ENCODE measurements around the gene CTNND2.

The CTNND2 gene

GRCh38 chr5:11514705-11515432 is 389.4 kb downstream of the CTNND2 start:
- POLR2A ChIA-PET, result no interaction called here
- DNase-seq (ENCODE audit: extremely low spot score), result no peak
- TF ChIP-seq L3MBTL2 (conservative IDR thresholded peaks at IDR 0.05), result no peak
- TF ChIP-seq SP1 (IDR thresholded peaks at IDR 0.05), result no peak
- TF ChIP-seq ELF4 (IDR thresholded peaks at IDR 0.05), result no peak
- no peak for TF ChIP-seq ZNF384 (IDR thresholded peaks at IDR 0.05)
- no peak for TF ChIP-seq FOXA1 (IDR thresholded peaks at IDR 0.05)
- TF ChIP-seq SUZ12 (IDR thresholded peaks at IDR 0.05), result no peak
- no peak for TF ChIP-seq TARDBP (IDR thresholded peaks at IDR 0.05)
- no peak for TF ChIP-seq FOXM1 (IDR thresholded peaks at IDR 0.05; ENCODE audit: borderline replicate concordance)
- TF ChIP-seq HDGF (IDR thresholded peaks at IDR 0.05; ENCODE audit: borderline replicate concordance), result no peak
- CTCF ChIA-PET, result no interaction called here

GRCh38 chr5:11511878-11512277 is 392.4 kb downstream of the CTNND2 start:
- POLR2A ChIA-PET, result no interaction called here
- DNase-seq (ENCODE audit: extremely low spot score), result no peak
- TF ChIP-seq LEF1 (IDR thresholded peaks at IDR 0.05; ENCODE audit: borderline replicate concordance) (no peak), L3MBTL2 (conservative IDR thresholded peaks at IDR 0.05) (no peak), CTBP1 (IDR thresholded peaks at IDR 0.05; ENCODE audit: borderline replicate concordance) (no peak), ELF4 (IDR thresholded peaks at IDR 0.05) (no peak), FOXK2 (IDR thresholded peaks at IDR 0.05) (no peak), SP1 (IDR thresholded peaks at IDR 0.05) (no peak), BHLHE40 (IDR thresholded peaks at IDR 0.05; ENCODE audit: borderline replicate concordance) (no peak), SUZ12 (IDR thresholded peaks at IDR 0.05) (no peak), FOXA1 (IDR thresholded peaks at IDR 0.05) (no peak), TARDBP (IDR thresholded peaks at IDR 0.05) (no peak), ARNT (IDR thresholded peaks at IDR 0.05) (no peak)
- CTCF ChIA-PET, result no interaction called here

GRCh38 chr5:11510889-11511288 is 393.4 kb downstream of the CTNND2 start:
- CTCF ChIA-PET, result interaction anchor here (0.6 kb wide), 1 partner anchor 13 kb away, joined by 3 read pairs; no protein-coding TSS in a partner anchor
- TF ChIP-seq FOXA1 (IDR thresholded peaks at IDR 0.05), result no peak
- TF ChIP-seq SUZ12 (IDR thresholded peaks at IDR 0.05), result no peak
- TF ChIP-seq L3MBTL2 (conservative IDR thresholded peaks at IDR 0.05), result no peak
- TF ChIP-seq ELF4 (IDR thresholded peaks at IDR 0.05), result no peak
- TF ChIP-seq FOXM1 (IDR thresholded peaks at IDR 0.05; ENCODE audit: borderline replicate concordance), result no peak
- TF ChIP-seq LEF1 (IDR thresholded peaks at IDR 0.05; ENCODE audit: borderline replicate concordance), result no peak
- no peak for TF ChIP-seq BHLHE40 (IDR thresholded peaks at IDR 0.05; ENCODE audit: borderline replicate concordance)
- TF ChIP-seq PKNOX1 (IDR thresholded peaks at IDR 0.05), result no peak
- no peak for TF ChIP-seq SP1 (IDR thresholded peaks at IDR 0.05)
- TF ChIP-seq ARNT (IDR thresholded peaks at IDR 0.05), result no peak
- no peak for TF ChIP-seq TARDBP (IDR thresholded peaks at IDR 0.05)
- TF ChIP-seq ZNF384 (IDR thresholded peaks at IDR 0.05), result no peak
- TF ChIP-seq NFRKB (IDR thresholded peaks at IDR 0.05), result no peak
- no peak for TF ChIP-seq CTBP1 (IDR thresholded peaks at IDR 0.05; ENCODE audit: borderline replicate concordance)
- no peak for DNase-seq (ENCODE audit: extremely low spot score)
- POLR2A ChIA-PET, result no interaction called here

- CTCF ChIA-PET, result no interaction called here
- POLR2A ChIA-PET, result no interaction called here
- no peak for DNase-seq (ENCODE audit: extremely low spot score)
- no peak for TF ChIP-seq SUZ12 (IDR thresholded peaks at IDR 0.05)
These were observed 394.5 kb downstream of the CTNND2 start for GRCh38 chr5:11509793-11510192.

GRCh38 chr5:11507156-11507910 is 396.9 kb downstream of the CTNND2 start:
- no peak for DNase-seq (ENCODE audit: extremely low spot score)
- ChIA-PET POLR2A (no interaction called here), CTCF (no interaction called here)
- TF ChIP-seq FOXM1 (IDR thresholded peaks at IDR 0.05; ENCODE audit: borderline replicate concordance), result no peak
- TF ChIP-seq FOXA1 (IDR thresholded peaks at IDR 0.05), result no peak
- no peak for TF ChIP-seq LEF1 (IDR thresholded peaks at IDR 0.05; ENCODE audit: borderline replicate concordance)
- TF ChIP-seq BHLHE40 (IDR thresholded peaks at IDR 0.05; ENCODE audit: borderline replicate concordance), result no peak
- no peak for TF ChIP-seq CTBP1 (IDR thresholded peaks at IDR 0.05; ENCODE audit: borderline replicate concordance)
- no peak for TF ChIP-seq FOXK2 (IDR thresholded peaks at IDR 0.05)
- no peak for TF ChIP-seq PKNOX1 (IDR thresholded peaks at IDR 0.05)
- no peak for TF ChIP-seq L3MBTL2 (conservative IDR thresholded peaks at IDR 0.05)
- no peak for TF ChIP-seq HDGF (IDR thresholded peaks at IDR 0.05; ENCODE audit: borderline replicate concordance)
- no peak for TF ChIP-seq ARNT (IDR thresholded peaks at IDR 0.05)
- TF ChIP-seq NFRKB (IDR thresholded peaks at IDR 0.05), result no peak
- TF ChIP-seq ELF4 (IDR thresholded peaks at IDR 0.05), result no peak
- TF ChIP-seq SP1 (IDR thresholded peaks at IDR 0.05), result no peak
- TF ChIP-seq SUZ12 (IDR thresholded peaks at IDR 0.05), result no peak
- TF ChIP-seq TARDBP (IDR thresholded peaks at IDR 0.05), result no peak
- TF ChIP-seq ZNF384 (IDR thresholded peaks at IDR 0.05), result no peak

GRCh38 chr5:11504886-11505193 is 399.4 kb downstream of the CTNND2 start:
- DNase-seq (ENCODE audit: extremely low spot score), result no peak
- no peak for TF ChIP-seq ARNT (IDR thresholded peaks at IDR 0.05)
- no peak for TF ChIP-seq SUZ12 (IDR thresholded peaks at IDR 0.05)
- no peak for TF ChIP-seq HDGF (IDR thresholded peaks at IDR 0.05; ENCODE audit: borderline replicate concordance)
- no peak for TF ChIP-seq ZNF384 (IDR thresholded peaks at IDR 0.05)
- CTCF ChIA-PET, result no interaction called here
- POLR2A ChIA-PET, result no interaction called here

All from HEK293T (cell line).